Hippocampal formation (tissue), 2 donors: ENCODE measurements around the gene MRPL48.
A peak's percentile ranks its signal among the peaks of the same experiment; 100 is the strongest.
"Not testable (repeated sequence)": the region's sequence is repeated elsewhere in the genome, so short reads cannot be mapped to it uniquely, and the experiment has no call there.

Experiments
- DNase-seq, 2 donors: peaks; one replicate each; lab custom pipeline; 2025; lab: John Stamatoyannopoulos, UW

Gene MRPL48

GRCh38 chr11:73779084-73779902 lies 8.4 kb upstream of the MRPL48 start:
- DNase-seq, result peak; percentile 99

GRCh38 chr11:73781303-73781702 lies 6.4 kb upstream of the MRPL48 start:
- no peak for DNase-seq

DNA sequence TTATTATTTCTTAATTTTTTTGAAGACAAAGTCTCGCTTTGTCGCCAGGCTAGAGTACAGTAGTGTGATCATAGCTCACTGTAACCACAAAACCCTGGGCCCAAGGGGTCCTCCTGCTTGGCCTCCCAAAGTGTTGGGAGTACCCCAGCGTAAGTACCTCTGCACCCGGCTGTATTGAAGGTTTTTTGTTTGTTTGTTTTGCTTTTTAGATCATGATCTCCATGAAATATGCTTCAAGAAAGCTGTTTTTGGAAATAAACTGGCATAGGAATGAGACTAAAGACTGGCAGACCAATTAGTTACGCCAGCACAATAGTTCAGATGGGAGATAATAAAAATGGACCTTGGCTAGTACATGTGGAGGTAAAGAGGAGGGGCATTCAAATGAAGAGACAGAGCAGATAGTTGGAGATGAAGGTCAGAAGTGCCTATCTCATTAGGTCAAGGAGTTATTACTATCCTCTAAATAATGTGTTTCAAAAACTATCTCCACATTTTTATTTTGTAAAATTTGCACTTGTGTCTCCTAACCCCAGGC lies 4.1 kb upstream of the MRPL48 start:
- DNase-seq, result no peak

GRCh38 chr11:73784080-73784634 lies 3.5 kb upstream of the MRPL48 start:
- DNase-seq, result no peak

DNA sequence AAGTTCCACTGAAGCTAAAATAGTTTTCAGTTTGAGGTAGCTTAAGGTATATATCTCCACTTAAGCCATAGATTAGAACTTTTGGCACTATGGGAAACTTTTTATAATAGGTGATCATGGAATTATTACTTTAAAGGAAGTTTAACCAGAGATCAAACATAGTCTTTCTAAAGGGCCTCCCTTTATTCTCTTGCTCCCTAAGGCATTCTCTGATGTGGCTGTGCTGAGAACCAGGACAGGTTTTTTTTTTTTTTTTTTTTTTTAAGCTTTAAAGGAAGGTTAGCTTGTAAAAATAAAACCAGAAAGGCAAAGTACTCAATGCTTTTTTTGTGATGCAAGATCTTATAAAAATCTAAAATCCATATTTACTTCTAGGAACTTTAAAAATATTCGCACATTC lies 2.9 kb upstream of the MRPL48 start:
- no peak for DNase-seq

GRCh38 chr11:73785467-73785866 lies 2.2 kb upstream of the MRPL48 start:
- DNase-seq, result not testable (repeated sequence)

- no peak for DNase-seq
These were observed 527 bp upstream of the MRPL48 start for GRCh38 chr11:73787051-73787642.

DNA sequence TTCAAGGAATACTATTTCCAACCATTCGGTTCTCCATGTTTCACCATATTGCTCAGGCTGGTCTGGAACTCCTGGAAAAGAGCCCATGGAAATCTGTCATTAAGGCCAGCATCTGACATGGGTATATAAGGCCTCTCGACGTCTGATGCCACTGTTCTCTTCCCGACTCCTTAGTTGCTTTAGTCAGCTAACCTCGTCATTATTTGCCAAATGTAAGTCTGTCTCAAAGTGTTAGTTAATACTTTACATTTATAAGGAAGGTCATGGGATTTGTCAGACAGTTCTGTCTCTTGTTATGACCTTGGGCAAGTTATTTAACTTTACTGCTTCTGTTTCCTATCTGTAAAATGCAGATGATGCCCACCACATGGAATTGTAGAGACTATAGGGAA lies 1.6 kb downstream of the MRPL48 start:
- DNase-seq, result no peak

DNA sequence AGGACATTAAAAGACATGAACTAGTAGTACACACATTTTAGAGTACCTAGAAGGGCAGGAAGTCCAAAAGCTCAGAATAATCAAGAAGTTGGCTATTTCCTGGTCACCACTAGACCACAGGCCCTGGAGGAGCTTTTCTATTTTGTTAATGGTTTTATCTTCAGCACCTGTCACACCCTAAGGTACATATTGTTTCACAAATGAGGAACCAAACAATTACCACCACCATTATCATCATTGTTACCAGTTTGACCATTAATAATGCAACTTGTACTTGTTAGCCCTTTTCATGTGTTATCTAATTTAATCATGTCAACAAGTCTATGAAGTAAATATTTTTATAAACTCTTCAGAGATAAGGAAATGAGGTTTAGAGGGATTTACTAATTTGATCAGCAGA lies 4.9 kb downstream of the MRPL48 start:
- DNase-seq, result no peak

DNA sequence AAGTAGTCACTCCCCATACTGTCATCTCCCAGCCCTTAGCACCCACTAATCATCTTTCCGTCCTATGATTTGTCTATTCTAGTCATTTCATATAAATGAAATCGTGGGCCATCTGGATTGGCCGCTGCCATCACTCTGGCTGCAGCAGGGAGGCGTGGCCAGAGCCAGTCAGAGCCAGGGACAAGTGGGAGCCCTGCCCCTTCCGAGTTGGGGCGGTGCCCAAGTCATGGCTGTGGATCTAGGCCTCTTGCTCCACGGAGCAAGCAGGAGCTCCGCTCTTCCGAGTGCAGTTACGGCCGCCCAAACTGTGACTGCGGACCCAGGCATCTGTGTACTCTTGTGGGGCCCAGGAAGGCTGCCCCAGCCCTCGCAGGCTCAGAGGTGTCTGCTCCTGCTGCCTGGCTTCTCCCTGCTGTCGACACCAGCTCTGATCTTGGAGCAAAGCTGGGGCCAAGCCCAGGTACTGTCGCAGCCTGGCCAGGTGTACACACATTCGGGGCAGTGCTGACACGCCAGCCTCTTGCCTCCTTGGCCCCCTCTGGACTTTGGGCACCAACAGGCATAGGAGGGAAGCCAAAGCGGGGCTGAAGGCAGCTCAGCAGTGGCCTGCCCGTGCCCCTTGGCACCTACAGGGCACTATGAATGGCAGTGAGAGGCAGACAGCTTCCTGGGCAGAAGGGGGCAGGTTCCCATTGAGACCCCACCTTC lies 8.4 kb downstream of the MRPL48 start:
- DNase-seq, result peak; percentile 54 to 66

GRCh38 chr11:73797457-73797856 lies 9.8 kb downstream of the MRPL48 start:
- peak in 1 of 2 donors; percentile 64 for DNase-seq

- no peak for DNase-seq
These were observed 12.7 kb downstream of the MRPL48 start for GRCh38 chr11:73800276-73800806.

DNA sequence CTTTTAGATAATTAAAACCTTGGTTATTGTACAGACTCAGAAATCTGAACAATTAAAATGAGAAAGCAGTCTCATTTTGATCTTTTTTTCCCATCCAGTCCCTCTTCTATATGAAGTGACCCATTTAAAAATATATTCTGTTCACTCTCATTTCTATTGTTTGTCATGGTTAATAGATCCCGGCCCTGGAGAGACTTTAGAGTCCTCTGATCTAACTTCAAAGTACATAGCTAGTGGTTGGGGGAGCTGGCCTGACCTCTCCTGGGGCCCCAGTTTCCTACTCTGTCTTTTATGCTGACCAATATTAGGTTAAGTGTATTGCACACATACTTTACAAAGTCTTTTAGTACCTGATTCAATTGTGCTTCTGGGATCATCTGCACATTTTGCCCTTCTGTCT lies 13.5 kb downstream of the MRPL48 start:
- no peak for DNase-seq

- DNase-seq, result no peak
These were observed 17.0 kb downstream of the MRPL48 start for GRCh38 chr11:73804712-73805111.

DNA sequence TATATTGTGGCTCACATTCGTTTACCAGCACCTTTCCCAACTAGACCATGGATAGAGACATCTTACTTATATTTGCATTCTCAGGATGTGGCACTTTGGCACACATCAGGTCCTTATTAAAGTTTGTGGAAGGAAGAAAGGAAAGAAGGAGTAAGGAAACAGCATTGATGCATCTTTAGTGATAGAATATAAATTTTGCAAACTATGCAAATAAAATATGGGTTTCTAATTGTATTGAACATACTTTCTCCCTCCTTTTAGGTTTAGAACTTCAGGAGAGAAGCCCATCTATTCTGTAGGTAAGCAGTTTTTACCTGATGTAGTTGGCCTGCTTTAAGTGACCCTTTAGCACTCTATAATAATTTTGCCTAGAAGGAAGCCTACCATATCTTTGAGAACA lies 20.4 kb downstream of the MRPL48 start:
- DNase-seq, result no peak

DNA sequence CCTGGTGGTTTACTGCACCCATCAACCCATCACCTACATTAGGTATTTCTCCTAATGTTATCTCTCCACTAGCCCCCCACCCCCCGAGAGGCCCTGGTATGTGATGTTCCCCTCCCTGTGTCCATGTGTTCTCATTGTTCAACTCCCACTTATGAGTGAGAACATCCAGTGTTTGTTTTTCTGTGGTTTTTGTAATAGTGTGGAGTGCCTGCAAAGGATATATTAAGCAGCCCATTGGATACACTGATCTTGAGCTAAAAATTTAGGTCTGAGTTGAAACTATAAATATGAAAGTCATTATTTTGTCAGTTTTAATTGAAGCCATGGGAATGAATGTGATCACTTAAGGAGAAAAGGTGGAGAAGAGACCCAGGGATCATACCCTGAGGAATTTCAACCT lies 23.0 kb downstream of the MRPL48 start:
- DNase-seq, result no peak

DNA sequence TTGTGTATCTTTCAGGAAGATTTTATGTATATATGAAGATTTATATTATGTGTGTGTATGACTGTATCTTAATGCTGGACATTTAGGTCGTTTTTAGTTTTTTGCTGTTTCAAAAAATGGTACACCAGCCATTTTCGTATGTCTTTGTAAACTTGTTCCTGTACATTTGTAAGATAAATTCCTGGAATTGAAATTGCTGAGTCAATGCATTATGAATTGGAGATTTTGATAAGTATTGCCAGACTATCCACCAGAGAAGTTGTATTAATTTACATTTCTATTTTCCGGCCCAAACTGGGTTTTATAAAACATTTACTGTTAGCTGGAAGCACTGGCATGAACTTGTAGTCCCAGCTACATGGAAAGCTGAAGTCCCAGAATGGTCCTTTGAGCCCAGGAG lies 24.6 kb downstream of the MRPL48 start:
- no peak for DNase-seq

GRCh38 chr11:73814812-73815211 lies 27.1 kb downstream of the MRPL48 start:
- no peak for DNase-seq

DNA sequence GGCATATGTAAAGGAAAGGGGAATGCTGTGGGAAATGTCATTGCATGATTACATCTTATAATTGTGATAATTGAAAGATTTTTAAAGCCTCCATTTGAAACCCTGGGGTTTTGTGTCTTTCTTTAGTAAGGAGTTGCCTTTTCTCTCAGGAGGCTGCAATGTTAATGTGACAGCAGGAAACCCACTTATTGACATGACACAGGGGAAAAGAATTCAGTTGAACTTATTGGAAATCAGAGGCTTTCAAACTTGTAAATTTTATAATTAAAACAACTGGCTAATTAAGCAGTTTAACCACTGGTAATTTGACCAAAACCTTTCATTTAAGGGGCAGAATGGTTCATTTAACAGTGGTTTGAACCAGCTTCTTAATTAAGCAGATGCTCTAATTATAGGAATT lies 31.2 kb downstream of the MRPL48 start:
- no peak for DNase-seq

DNA sequence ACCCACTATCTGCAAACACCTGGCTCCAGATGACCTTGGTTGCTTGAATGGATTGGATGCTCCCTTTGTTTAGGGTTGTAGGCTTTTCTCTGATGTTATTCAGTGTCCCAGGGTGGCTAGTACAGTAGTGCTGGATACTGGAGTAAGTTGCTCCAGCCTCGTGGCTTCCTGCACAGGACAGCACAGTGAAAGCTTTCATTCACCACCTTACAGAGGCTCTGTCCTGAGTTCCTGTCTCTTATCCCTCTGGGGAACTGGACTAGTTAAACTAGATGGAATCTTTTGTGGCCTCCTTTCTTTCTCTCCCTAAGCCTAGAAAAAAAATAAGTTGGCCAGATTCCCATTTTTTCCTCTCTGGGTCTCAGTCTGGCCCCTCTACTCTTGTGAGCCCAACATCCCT lies 42.6 kb downstream of the MRPL48 start:
- DNase-seq, result no peak

GRCh38 chr11:73833067-73833466 lies 45.4 kb downstream of the MRPL48 start:
- DNase-seq, result no peak

DNA sequence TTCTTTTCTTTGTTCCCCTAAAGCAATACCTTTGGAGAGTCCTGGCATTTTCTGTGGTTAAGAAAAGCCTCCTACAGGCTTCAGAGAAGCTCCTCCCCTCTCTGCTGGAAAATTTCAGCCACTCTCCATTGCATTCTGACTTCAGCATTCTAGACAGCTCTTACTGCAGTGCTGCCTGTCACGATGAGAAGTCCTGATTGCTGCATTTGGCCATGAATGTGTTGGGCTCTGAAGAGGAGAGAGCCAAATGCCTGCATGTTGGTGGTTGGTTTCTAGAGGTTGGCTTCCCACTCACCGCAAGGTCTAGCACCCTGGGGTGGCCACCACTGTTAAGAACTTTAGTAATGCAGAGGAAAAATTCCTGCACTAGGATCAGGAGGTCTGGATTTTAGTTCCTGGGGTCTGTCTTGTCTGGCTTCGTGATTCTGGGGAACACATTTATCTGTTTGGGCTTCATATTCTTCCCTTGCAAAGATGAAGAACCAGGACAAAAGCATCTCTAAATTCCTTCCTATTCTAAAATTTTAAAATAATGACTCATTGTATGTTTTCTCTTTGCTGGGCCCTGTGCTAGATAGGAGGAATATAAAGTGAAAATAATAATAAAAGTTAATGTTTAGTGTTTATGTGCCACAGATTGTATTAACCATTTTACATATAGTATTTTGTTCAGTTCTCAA lies 50.9 kb downstream of the MRPL48 start:
- DNase-seq, result no peak
